Effector memory CD4-positive, alpha-beta T cell (primary cell): Measurements from ENCODE around the gene PRKRIP1.
"Not testable (repeated sequence)": the region's sequence is repeated elsewhere in the genome, so short reads cannot be mapped to it uniquely, and the experiment has no call there.

Experiments used
- DNase-seq, 3 donors: peaks; one replicate each; pipeline ENCODE4 v3.0.0-alpha.2; 2020
- H3K27ac ChIP-seq: 2 replicates; pipeline ENCODE4 v1.7.0; 2013; ENCODE audit warnings: mild to moderate bottlenecking, low read length, moderate library complexity; ENCODE audit not compliant: insufficient read depth, poor library complexity, severe bottlenecking
- H3K27me3 ChIP-seq: replicated peaks from 2 replicates; pipeline ENCODE4 v1.7.0; 2013; ENCODE audit warnings: mild to moderate bottlenecking, low read length; ENCODE audit not compliant: insufficient read depth, control insufficient read depth, poor library complexity, severe bottlenecking
- H3K36me3 ChIP-seq: 2 replicates; pipeline ENCODE4 v1.7.0; 2013; ENCODE audit warnings: mild to moderate bottlenecking, low read length, moderate library complexity; ENCODE audit not compliant: control insufficient read depth, insufficient read depth
- H3K4me1 ChIP-seq: 2 replicates; pipeline ENCODE4 v1.7.0; 2013; ENCODE audit warnings: low read length, mild to moderate bottlenecking; ENCODE audit not compliant: control insufficient read depth, insufficient read depth, poor library complexity, severe bottlenecking
- H3K4me3 ChIP-seq: 2 replicates; pipeline ENCODE4 v1.7.0; 2013; ENCODE audit warnings: low read length, low read depth, mild to moderate bottlenecking; ENCODE audit not compliant: insufficient read depth, poor library complexity, severe bottlenecking
- H3K9me3 ChIP-seq: 2 replicates; pipeline ENCODE4 v1.7.0; 2013; ENCODE audit warnings: mild to moderate bottlenecking, low read length, moderate library complexity; ENCODE audit not compliant: control insufficient read depth

The PRKRIP1 gene

GRCh38 chr7:102453319-102453718, 57.2 kb downstream of the PRKRIP1 start:
- H3K27ac ChIP-seq = no peak overlapping the region
- H3K36me3 ChIP-seq = peaks cover 20% of the 10 kb centered on the region
- no peaks in the 10 kb centered on the region for H3K9me3 ChIP-seq
- DNase-seq = no peak
- H3K4me1 ChIP-seq = no peaks in the 10 kb centered on the region
- no peak overlapping the region for H3K4me3 ChIP-seq
- H3K27me3 ChIP-seq = no peaks in the 10 kb centered on the region

- H3K4me3 ChIP-seq = no peak overlapping the region
- DNase-seq = no peak
- H3K27ac ChIP-seq = no peak overlapping the region
- H3K9me3 ChIP-seq = no peaks in the 10 kb centered on the region
- H3K36me3 ChIP-seq = peaks cover 27% of the 10 kb centered on the region
- H3K4me1 ChIP-seq = no peaks in the 10 kb centered on the region
- H3K27me3 ChIP-seq = no peaks in the 10 kb centered on the region
Measured at GRCh38 chr7:102454468-102454867, 58.3 kb downstream of the PRKRIP1 start.

DNA sequence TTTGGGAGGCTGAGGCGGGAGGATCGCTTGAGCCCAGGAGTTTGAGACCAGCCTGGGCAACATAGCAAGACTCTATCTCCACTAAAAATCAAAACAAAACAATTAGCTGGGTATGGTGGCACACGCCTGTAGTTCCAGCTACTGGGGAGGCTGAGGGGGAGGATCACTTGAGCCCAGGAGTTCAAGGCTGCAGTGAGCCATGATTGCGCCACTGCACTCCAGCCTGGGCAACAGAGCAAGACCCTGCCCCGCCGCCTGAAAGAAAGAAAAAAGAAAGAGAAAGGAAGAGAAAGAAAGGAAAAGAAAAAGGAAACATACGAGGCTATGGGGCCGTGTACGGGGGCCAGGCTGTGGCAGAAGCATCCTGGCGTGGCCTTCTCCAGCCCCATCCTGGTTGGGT, 58.8 kb downstream of the PRKRIP1 start:
- peaks cover 30% of the 10 kb centered on the region for H3K36me3 ChIP-seq
- not testable (repeated sequence) for H3K27me3 ChIP-seq, H3K27ac ChIP-seq, H3K4me3 ChIP-seq, DNase-seq, H3K4me1 ChIP-seq, H3K9me3 ChIP-seq

DNA sequence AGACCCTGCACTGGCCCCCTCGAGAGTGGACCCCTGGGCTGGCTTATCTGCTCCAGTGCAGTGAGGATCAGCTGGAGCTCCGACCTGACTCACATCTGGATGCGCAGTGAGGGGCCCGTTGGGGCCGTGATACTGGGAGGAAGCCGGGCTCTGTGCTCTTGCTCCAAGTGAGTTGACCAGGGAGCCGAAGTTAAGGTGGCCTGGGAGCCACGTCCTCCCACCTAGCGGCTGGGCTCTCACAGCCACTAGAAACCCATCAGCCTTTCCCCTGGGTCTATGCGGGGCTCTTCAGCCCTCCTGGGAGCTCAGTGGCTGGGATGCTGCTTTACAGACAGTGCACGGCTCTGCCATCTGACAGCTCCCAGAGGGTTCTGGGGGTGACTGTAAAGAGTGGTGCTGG, 59.4 kb downstream of the PRKRIP1 start:
- peaks cover 30% of the 10 kb centered on the region for H3K36me3 ChIP-seq
- no peak for DNase-seq

GRCh38 chr7:102456327-102456726, 60.2 kb downstream of the PRKRIP1 start:
- H3K27me3 ChIP-seq = no peaks in the 10 kb centered on the region
- H3K4me3 ChIP-seq = no peak overlapping the region
- no peaks in the 10 kb centered on the region for H3K4me1 ChIP-seq
- H3K36me3 ChIP-seq = peaks cover 30% of the 10 kb centered on the region
- no peaks in the 10 kb centered on the region for H3K9me3 ChIP-seq
- no peak overlapping the region for H3K27ac ChIP-seq
- DNase-seq = no peak

More for the DNA sequence above, 59.4 kb downstream of the PRKRIP1 start:
- Histone ChIP-seq H3K4me3 (no peak overlapping the region), H3K27me3 (no peaks in the 10 kb centered on the region), H3K4me1 (no peaks in the 10 kb centered on the region), H3K9me3 (no peaks in the 10 kb centered on the region), H3K27ac (no peak overlapping the region)

GRCh38 chr7:102457352-102457924, 61.3 kb downstream of the PRKRIP1 start:
- no peak overlapping the region for H3K27ac ChIP-seq
- no peak for DNase-seq
- no peaks in the 10 kb centered on the region for H3K9me3 ChIP-seq
- no peak overlapping the region for H3K4me3 ChIP-seq
- peaks cover 30% of the 10 kb centered on the region for H3K36me3 ChIP-seq
- no peaks in the 10 kb centered on the region for H3K27me3 ChIP-seq
- no peaks in the 10 kb centered on the region for H3K4me1 ChIP-seq

GRCh38 chr7:102459221-102459844, 63.2 kb downstream of the PRKRIP1 start:
- no peak for DNase-seq
- Histone ChIP-seq H3K36me3 (peaks cover 30% of the 10 kb centered on the region), H3K27me3 (no peaks in the 10 kb centered on the region), H3K4me1 (peaks cover 9% of the 10 kb centered on the region), H3K4me3 (no peak overlapping the region), H3K9me3 (no peaks in the 10 kb centered on the region), H3K27ac (no peak overlapping the region)

DNA sequence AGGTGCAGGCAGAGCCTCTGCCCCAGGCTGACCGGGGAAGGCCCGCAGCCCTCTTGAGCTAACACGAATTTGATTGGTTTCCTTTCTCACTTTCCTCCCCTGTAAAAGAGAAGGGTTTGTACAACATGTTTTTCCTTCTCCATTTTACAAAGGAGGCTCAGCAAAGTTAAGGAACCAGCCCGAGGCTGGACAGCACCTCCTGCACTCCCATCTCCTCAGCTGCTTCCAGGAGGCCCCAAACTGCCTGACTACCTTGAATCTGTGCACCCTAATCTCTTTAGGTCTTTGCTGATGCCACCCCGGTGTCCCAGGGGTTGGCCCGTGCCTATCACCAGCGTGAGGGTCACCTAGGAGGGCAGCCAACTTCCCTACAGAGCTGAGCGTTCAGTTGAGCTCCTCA, 64.3 kb downstream of the PRKRIP1 start:
- Histone ChIP-seq H3K4me3 (no peak overlapping the region), H3K27ac (no peak overlapping the region), H3K27me3 (no peaks in the 10 kb centered on the region), H3K4me1 (peaks cover 13% of the 10 kb centered on the region), H3K9me3 (no peaks in the 10 kb centered on the region), H3K36me3 (peaks cover 30% of the 10 kb centered on the region)
- no peak for DNase-seq

DNA sequence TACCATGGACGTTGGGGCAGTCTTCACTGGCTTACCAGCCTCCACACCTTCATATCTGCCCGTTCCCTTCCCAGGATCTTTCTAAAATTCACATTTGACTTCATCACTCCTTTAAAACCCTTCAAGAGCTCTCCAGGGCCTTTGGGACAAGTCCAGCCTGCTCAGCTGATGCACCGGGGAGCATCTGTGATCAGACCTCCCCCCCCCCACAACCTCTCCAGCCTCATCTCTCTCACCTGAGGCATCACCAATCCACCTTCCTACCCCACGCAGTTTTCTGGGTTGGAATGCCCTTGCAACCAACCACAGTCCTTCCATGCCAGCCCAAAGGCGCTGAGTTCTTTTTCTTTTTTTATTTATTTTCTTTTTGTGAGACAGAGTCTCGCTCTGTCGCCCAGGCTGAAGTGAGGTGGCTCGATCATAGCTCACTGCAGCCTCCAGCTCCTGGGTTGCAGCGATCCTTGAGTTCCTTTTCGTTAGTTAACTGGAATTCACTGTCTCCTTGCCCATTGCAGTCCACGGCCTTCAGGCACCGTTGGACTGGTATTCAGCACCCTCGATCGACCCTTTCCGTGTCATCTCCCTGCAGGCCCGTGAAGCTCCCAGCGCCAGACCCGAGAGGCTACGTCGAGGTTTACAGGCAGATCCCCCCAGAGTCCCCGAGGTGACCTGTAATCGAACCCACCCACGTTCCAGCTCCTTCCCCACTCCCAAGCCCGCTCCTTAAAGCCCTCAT, 67.8 kb downstream of the PRKRIP1 start:
- Histone ChIP-seq H3K27me3 (no peaks in the 10 kb centered on the region), H3K27ac (peak overlapping the region; percentile 64), H3K36me3 (peaks cover 13% of the 10 kb centered on the region), H3K4me3 (peak overlapping the region; percentile 93), H3K4me1 (peaks cover 19% of the 10 kb centered on the region), H3K9me3 (no peaks in the 10 kb centered on the region)
- no peak for DNase-seq

GRCh38 chr7:102464577-102465280, 68.6 kb downstream of the PRKRIP1 start, which contains the start of the genes ALKBH4 and LRWD1:
Gene ALKBH4, minus strand, starts transcription at chr7:102464863. Its CDS starts 27 bp downstream, at chr7:102464836.
Gene LRWD1, plus strand, starts transcription at chr7:102464984. Its CDS starts 97 bp downstream, at chr7:102465081.
- peaks cover 19% of the 10 kb centered on the region for H3K4me1 ChIP-seq
- H3K36me3 ChIP-seq = peaks cover 8% of the 10 kb centered on the region
- H3K4me3 ChIP-seq = peak within 1 kb of the TSS; percentile 93
- peak; percentile 87 to 91 (median 90) for DNase-seq
- H3K27ac ChIP-seq = peak within 1 kb of the TSS; percentile 64
- no peaks in the 10 kb centered on the region for H3K9me3 ChIP-seq
- H3K27me3 ChIP-seq = no peaks in the 10 kb centered on the region
